HepG2 (cell line): ENCODE data around the gene RPL5. TPM values are rescaled to one million over a fixed set of nuclear protein-coding genes. Genes with fewer than 3 reads are reported as not detected.
A peak's percentile ranks its signal among the peaks of the same experiment; 100 is the strongest.

Experiments used
- ATAC-seq: fragments of 200-7000 bp; cut with Tn5 transposase; 3 replicates; pipeline ENCODE4 v1.9.1; 2020; ENCODE audit warnings: mild to moderate bottlenecking, moderate library complexity
- BruUV-seq: library from RNA; stranded (reverse); fragments of 400-500 nt; replicated peaks from 2 replicates; lab custom pipeline; 2021; lab: Mats Ljungman, UMichigan
- CTCF ChIA-PET: fragments of 300-600 bp; formaldehyde crosslinking; extraction: SDS; loops from one replicate; lab custom pipeline; 2021; ENCODE audit warnings: low total read pairs, inconsistent platforms, low intra/inter-chr PET ratio; lab: Yijun Ruan, JAX
- POLR2A ChIA-PET: fragments of 350-600 bp; sonication (Branson Sonifier 250); formaldehyde crosslinking; loops from one replicate; lab custom pipeline; 2020; ENCODE audit warnings: antibody characterized with exemption, inconsistent platforms; lab: Yijun Ruan, JAX
- DNase-seq: peaks from one replicate; pipeline ENCODE4 v3.0.0-alpha.2; 2015; ENCODE audit warnings: low spot score
- FAIRE-seq: peaks from 3 replicates; lab custom pipeline; 2011; peaks lifted over from hg19 to GRCh38; lab: Jason Lieb, UNC
- H2AFZ ChIP-seq: one replicate; pipeline ENCODE4 v1.6.1; 2011; ENCODE audit warnings: low read length, inconsistent platforms
- H3K27ac ChIP-seq: fragments of 300-600 bp; 3 replicates; pipeline ENCODE4 v1.8.0; 2011; ENCODE audit warnings: mixed run types, mild to moderate bottlenecking, mixed read lengths, low read length, inconsistent platforms; ENCODE audit not compliant: insufficient read depth; ENCODE audit errors: extremely low read length
- H3K27me3 ChIP-seq, 2 experiments: fragments of 200-600 bp in 1 of 2; 2 replicates in 1 of 2; 3 replicates in 1 of 2; pipeline versions ENCODE4 v1.6.0 to v1.8.0; 2011; ENCODE audit warnings: low read length in 2 of 2, mild to moderate bottlenecking in 2 of 2, moderate library complexity in 2 of 2, inconsistent platforms in 1 of 2; ENCODE audit not compliant: insufficient read depth in 2 of 2, control insufficient read depth in 1 of 2
- H3K36me3 ChIP-seq, 2 experiments: fragments of 200-600 bp in 1 of 2; replicated peaks in 1 of 2; 2 replicates in 1 of 2; 3 replicates in 1 of 2; pipeline versions ENCODE4 v1.5.1 to v1.8.0; 2011; ENCODE audit warnings: low read length in 2 of 2, inconsistent platforms in 1 of 2; ENCODE audit not compliant: insufficient read depth in 2 of 2, control insufficient read depth in 1 of 2
- H3K4me1 ChIP-seq: 2 replicates; pipeline ENCODE4 v1.5.1; 2012; ENCODE audit warnings: low read length, inconsistent platforms; ENCODE audit not compliant: insufficient read depth
- H3K4me2 ChIP-seq: 2 replicates; pipeline ENCODE4 v1.6.0; 2011; ENCODE audit warnings: low read depth, low read length, inconsistent platforms
- H3K4me3 ChIP-seq, 3 experiments: fragments of 200-600 bp in 1 of 3; sonication (generic), shearing (Covaris generic) in 1 of 3; replicated peaks in 1 of 3; 2 replicates each; pipeline ENCODE4 v1.5.1; 2011 to 2016; ENCODE audit warnings: low read length in 3 of 3, inconsistent platforms in 2 of 3, low read depth in 2 of 3, mild to moderate bottlenecking in 2 of 3, control low read depth in 1 of 3, mixed read lengths in 1 of 3; ENCODE audit not compliant: insufficient read depth in 1 of 3
- H3K79me2 ChIP-seq: one replicate; pipeline ENCODE4 v1.6.1; 2011; ENCODE audit warnings: low read length, inconsistent platforms; ENCODE audit not compliant: insufficient read depth
- H3K9ac ChIP-seq: 2 replicates; pipeline ENCODE4 v1.6.0; 2011; ENCODE audit warnings: mild to moderate bottlenecking, low read depth, low read length, inconsistent platforms; ENCODE audit not compliant: insufficient read depth
- H3K9me3 ChIP-seq: 2 replicates; pipeline ENCODE4 v1.5.1; 2012; ENCODE audit warnings: mild to moderate bottlenecking, low read length
- H4K20me1 ChIP-seq: 2 replicates; pipeline ENCODE4 v1.6.0; 2011; ENCODE audit warnings: inconsistent platforms, mild to moderate bottlenecking, low read length, moderate library complexity; ENCODE audit not compliant: insufficient read depth
- ARNT ChIP-seq: fragments of 450-650 bp; IDR thresholded peaks from 2 replicates; pipeline ENCODE4 v1.6.1; 2017
- HMG20A ChIP-seq: IDR thresholded peaks from 2 replicates; pipeline ENCODE4 v1.6.1; 2016; ENCODE audit warnings: borderline replicate concordance
- IRF1 ChIP-seq: sonication (generic); formaldehyde crosslinking; IDR thresholded peaks from 2 replicates; pipeline ENCODE4 v1.4.0; 2020; ENCODE audit warnings: low read depth, mild to moderate bottlenecking, missing genetic modification reagents
- RELA ChIP-seq: sonication (generic); formaldehyde crosslinking; IDR thresholded peaks from 2 replicates; pipeline ENCODE4 v1.4.0; 2020; ENCODE audit warnings: missing genetic modification reagents
- ZNF121 ChIP-seq: sonication (generic); formaldehyde crosslinking; IDR thresholded peaks from 2 replicates; pipeline ENCODE4 v1.5.0; 2020; ENCODE audit warnings: mild to moderate bottlenecking, missing genetic modification reagents
- ZNF264 ChIP-seq: sonication (generic); formaldehyde crosslinking; IDR thresholded peaks from 2 replicates; pipeline ENCODE4 v1.4.0; 2020; ENCODE audit warnings: missing genetic modification reagents
- ZNF292 ChIP-seq: sonication (generic); formaldehyde crosslinking; IDR thresholded peaks from 2 replicates; pipeline ENCODE4 v1.8.1; 2022; ENCODE audit warnings: mild to moderate bottlenecking, low read depth, missing genetic modification reagents, borderline replicate concordance
- ZNF557 ChIP-seq: sonication (generic); formaldehyde crosslinking; IDR thresholded peaks from 2 replicates; pipeline ENCODE4 v1.4.0; 2020; ENCODE audit warnings: missing genetic modification reagents
- ZNF691 ChIP-seq: sonication (generic); formaldehyde crosslinking; IDR thresholded peaks from 2 replicates; pipeline ENCODE4 v1.4.0; 2020; ENCODE audit warnings: missing genetic modification reagents, low read depth, mild to moderate bottlenecking, borderline replicate concordance
- WGBS: methylation state at CpG from one replicate; pipeline ENCODE4 v1.1.6; 2017; ENCODE audit warnings: low lambda C conversion rate; 5-methylcytosine and 5-hydroxymethylcytosine counted together
- in situ Hi-C: cut with HindIII; loops from 2 replicates; pipeline ENCODE4 v1.10.0; 2017; ENCODE audit warnings: low pct_unique_long_range_greater_than_20kb; ENCODE audit not compliant: extremely low pct_ligation_motif_present
- intact Hi-C: fragments of 100-400 bp; cut with micrococcal nuclease; formaldehyde crosslinking; loops from one replicate; pipeline ENCODE4 v1.10.0; 2022; ENCODE audit not compliant: unreplicated experiment
- polyA plus RNA-seq, 8 experiments: library from polyadenylated mRNA; depleted of rRNA in 3 of 8; stranded (reverse) in 7 of 8; unstranded in 1 of 8; fragments of >200 nt; fragmentation: Illumina TruSeq in 4 of 8; extraction: Trizol in 4 of 8; gene quantifications; 2 replicates each; pipeline versions ENCODE4 v1.2.1 to v1.2.3, GENCODE V29; 2011 to 2016; ENCODE audit warnings: low read depth in 4 of 8, missing spikeins in 1 of 8, mixed read lengths in 1 of 8; ENCODE audit not compliant: insufficient read depth in 1 of 8
- total RNA-seq, 5 experiments: library from RNA; depleted of rRNA; stranded (reverse); fragments of >200 nt; fragmentation: Illumina TruSeq; extraction: Trizol; gene quantifications; 2 replicates each; pipeline ENCODE4 v1.2.3, GENCODE V29; 2016; ENCODE audit warnings: low read depth in 1 of 5

RPL5 gene
- total and polyA plus RNA-seq, 2 of the 13 experiments (the other 11 are each of a cell fraction or from before 2014, with no cell fraction given), result 2,304 to 2,520 TPM

GRCh38 chr1:92844439-92844838, 12.6 kb downstream of the RPL5 start:
- ChIA-PET POLR2A (no interaction called here), CTCF (no interaction called here)

GRCh38 chr1:92845908-92846307, 14.1 kb downstream of the RPL5 start:
- CTCF ChIA-PET, result no interaction called here

More at GRCh38 chr1:92844439-92844838, 12.6 kb downstream of the RPL5 start:
- intact Hi-C loops, result no loop called here
- BruUV-seq, result no TSS peak
- peaks cover 21% of the 10 kb centered on the region for H4K20me1 ChIP-seq
- H3K4me3 ChIP-seq, result no peak overlapping the region
- no peak for TF ChIP-seq IRF1 (CRISPR knock-in tag)
- no peak for TF ChIP-seq ZNF557
- no peak for TF ChIP-seq RELA
- no peak for TF ChIP-seq ARNT
- no peak for TF ChIP-seq HMG20A (CRISPR knock-in tag)
- peak; percentile 61 for TF ChIP-seq ZNF121
- no peak for TF ChIP-seq ZNF292 (CRISPR knock-in tag)
- no peak for TF ChIP-seq ZNF691
- peaks cover 7% of the 10 kb centered on the region for H3K4me1 ChIP-seq
- in situ Hi-C loops, result no loop called here
- no peaks in the 10 kb centered on the region for H3K27me3 ChIP-seq
- H3K79me2 ChIP-seq, result peaks cover 10% of the 10 kb centered on the region
- no peak for DNase-seq
- no peak for FAIRE-seq
- no peak for ATAC-seq
- 97% methylated on average over 3 of the region's 3 CpGs for WGBS
- H3K4me2 ChIP-seq, result no peak overlapping the region
- H3K27ac ChIP-seq, result no peak overlapping the region
- peaks cover 10 to 48% of the 10 kb centered on the region in 2 experiments for H3K36me3 ChIP-seq
- no peaks in the 10 kb centered on the region for H3K9me3 ChIP-seq
- no peak overlapping the region for H2AFZ ChIP-seq
- no peak overlapping the region for H3K9ac ChIP-seq

More at GRCh38 chr1:92845908-92846307, 14.1 kb downstream of the RPL5 start:
- Histone ChIP-seq H3K79me2 (no peaks in the 10 kb centered on the region), H3K27ac (no peak overlapping the region), H3K4me1 (no peaks in the 10 kb centered on the region), H3K4me2 (no peak overlapping the region), H3K9me3 (no peaks in the 10 kb centered on the region), H2AFZ (no peak overlapping the region), H4K20me1 (peaks cover 7% of the 10 kb centered on the region), H3K9ac (no peak overlapping the region), H3K27me3 (no peaks in the 10 kb centered on the region), H3K36me3 (peaks cover 3 to 36% of the 10 kb centered on the region in 2 experiments), H3K4me3 (no peak overlapping the region)
- intact Hi-C loops (no loop called here), in situ Hi-C loops (no loop called here)
- TF ChIP-seq ZNF264 (CRISPR knock-in tag), result no peak
- ATAC-seq, result peak; percentile 63
- no peak for FAIRE-seq
- no peak for DNase-seq
- POLR2A ChIA-PET, result no interaction called here
- no TSS peak for BruUV-seq
- 76% methylated on average over 3 of the region's 3 CpGs for WGBS
